Fibroblast of lung (primary cell): ENCODE measurements around the gene CDPF1. TPM values are rescaled to one million over a fixed set of nuclear protein-coding genes. Genes with fewer than 3 reads are reported as not detected.
A peak's percentile ranks its signal among the peaks of the same experiment; 100 is the strongest.

Source experiments
- DNase-seq, 2 donors: peaks; one replicate each; pipeline versions ENCODE4 v3.0.0 to v3.0.0-alpha.2; 2010; ENCODE audit warnings: low read depth in 2 of 2
- H2AFZ ChIP-seq: 2 replicates; pipeline ENCODE4 v1.5.1; 2012; ENCODE audit warnings: low read length, control low read depth, inconsistent platforms
- H3K27ac ChIP-seq: 2 replicates; pipeline ENCODE4 v1.5.1; 2011; ENCODE audit warnings: low read length, control low read depth; ENCODE audit not compliant: insufficient read depth
- H3K27me3 ChIP-seq: 2 replicates; pipeline ENCODE4 v1.5.1; 2011; ENCODE audit warnings: mild to moderate bottlenecking, low read length; ENCODE audit not compliant: control insufficient read depth, insufficient read depth
- H3K36me3 ChIP-seq: 2 replicates; pipeline ENCODE4 v1.5.1; 2011; ENCODE audit warnings: low read length; ENCODE audit not compliant: control insufficient read depth, insufficient read depth
- H3K4me1 ChIP-seq: 2 replicates; pipeline ENCODE4 v1.5.1; 2011; ENCODE audit warnings: low read length; ENCODE audit not compliant: control insufficient read depth, insufficient read depth; ENCODE audit errors: extremely low read depth
- H3K4me2 ChIP-seq: 2 replicates; pipeline ENCODE4 v1.5.1; 2011; ENCODE audit warnings: low read length, control low read depth; ENCODE audit not compliant: insufficient read depth; ENCODE audit errors: extremely low read depth
- H3K4me3 ChIP-seq, 4 experiments: fragments of 200-600 bp in 1 of 4; sonication (generic) in 1 of 4; replicated peaks in 1 of 4; 2 replicates each; pipeline ENCODE4 v1.5.1; 2011 to 2016; ENCODE audit warnings: low read length in 4 of 4, low read depth in 3 of 4, mild to moderate bottlenecking in 3 of 4, control low read depth in 2 of 4, inconsistent platforms in 1 of 4, mixed read lengths in 1 of 4; ENCODE audit not compliant: insufficient read depth in 1 of 4; ENCODE audit errors: control extremely low read depth in 1 of 4
- H3K79me2 ChIP-seq: 2 replicates; pipeline ENCODE4 v1.5.1; 2012; ENCODE audit warnings: mild to moderate bottlenecking, low read length, inconsistent platforms; ENCODE audit not compliant: control insufficient read depth, insufficient read depth
- H3K9ac ChIP-seq: 2 replicates; pipeline ENCODE4 v1.5.1; 2011; ENCODE audit warnings: mild to moderate bottlenecking, low read length, control low read depth; ENCODE audit not compliant: insufficient read depth
- H3K9me3 ChIP-seq: 2 replicates; pipeline ENCODE4 v1.5.1; 2012; ENCODE audit warnings: low read depth, low read length; ENCODE audit not compliant: control insufficient read depth, insufficient read depth
- H4K20me1 ChIP-seq: 2 replicates; pipeline ENCODE4 v1.5.1; 2011; ENCODE audit warnings: low read length; ENCODE audit not compliant: control insufficient read depth, insufficient read depth; ENCODE audit errors: extremely low read depth
- CTCF ChIP-seq, 2 donors: IDR thresholded peaks in 1 of 2; conservative IDR thresholded peaks in 1 of 2; 1 replicate in 1 of 2; 2 replicates in 1 of 2; pipeline ENCODE4 v1.5.1; 2011 to 2012; ENCODE audit warnings: low read length in 2 of 2, control low read depth in 1 of 2, inconsistent platforms in 1 of 2, low read depth in 1 of 2, mild to moderate bottlenecking in 1 of 2
- EZH2 ChIP-seq: IDR thresholded peaks from 2 replicates; pipeline ENCODE4 v1.5.1; 2012; ENCODE audit warnings: low read length, control low read depth, mild to moderate bottlenecking; ENCODE audit errors: missing control alignments
- polyA plus RNA-seq, 2 donors: library from polyadenylated mRNA; depleted of rRNA in 1 of 2; stranded (reverse) in 1 of 2; unstranded in 1 of 2; fragments of >200 nt; gene quantifications; 2 replicates each; pipeline ENCODE4 v1.2.1, GENCODE V29; 2011 to 2012; ENCODE audit warnings: missing spikeins in 1 of 2
- total RNA-seq: library from RNA; depleted of rRNA; stranded (reverse); fragments of >200 nt; gene quantifications from 2 replicates; pipeline ENCODE4 v1.2.1, GENCODE V29; 2014

Gene CDPF1
- total and polyA plus RNA-seq, 2 donors (not counting 1 experiment from before 2014, with no cell fraction given) = 7.7 to 8.3 TPM

GRCh38 chr22:46296257-46297150, 46.4 kb upstream of the CDPF1 start, which contains the start of gene GTSE1:
GTSE1 (plus strand) TSS chr22:46296870; CDS start chr22:46297401, 531 bp downstream.
- Histone ChIP-seq H3K9ac (peak within 1 kb of the TSS; percentile 69), H3K4me1 (peaks cover 9% of the 10 kb centered on the region), H3K79me2 (peaks cover 37% of the 10 kb centered on the region), H2AFZ (peak within 1 kb of the TSS; percentile 97), H3K4me2 (peak within 1 kb of the TSS; percentile 100), H3K4me3 (peak within 1 kb of the TSS; percentile 42 to 81 (median 76)), H3K27me3 (no peaks in the 10 kb centered on the region), H3K36me3 (peaks cover 10% of the 10 kb centered on the region), H4K20me1 (no peaks in the 10 kb centered on the region), H3K9me3 (no peaks in the 10 kb centered on the region), H3K27ac (peak within 1 kb of the TSS; percentile 92)
- peak; percentile 93 to 96 for DNase-seq
- no peak for TF ChIP-seq EZH2
- no peak for TF ChIP-seq CTCF (conservative IDR thresholded peaks at IDR 0.05 in 1 of 2, IDR thresholded peaks at IDR 0.05 in 1 of 2; ENCODE audit: low read depth in 1 of 2, low read length in 2 of 2)

- Histone ChIP-seq H4K20me1 (no peaks in the 10 kb centered on the region), H2AFZ (peak overlapping the region; percentile 97), H3K27ac (peak overlapping the region; percentile 92), H3K79me2 (peaks cover 29% of the 10 kb centered on the region), H3K36me3 (peaks cover 10% of the 10 kb centered on the region), H3K9ac (no peak overlapping the region), H3K4me1 (peaks cover 9% of the 10 kb centered on the region), H3K9me3 (no peaks in the 10 kb centered on the region), H3K4me3 (peak overlapping the region in 3 of 4 experiments; percentile 75 to 81 (median 76)), H3K4me2 (peak overlapping the region; percentile 100), H3K27me3 (no peaks in the 10 kb centered on the region)
- no peak for DNase-seq
- TF ChIP-seq EZH2 = no peak
Measured at GRCh38 chr22:46295277-46295971, 45.3 kb upstream of the CDPF1 start.

DNA sequence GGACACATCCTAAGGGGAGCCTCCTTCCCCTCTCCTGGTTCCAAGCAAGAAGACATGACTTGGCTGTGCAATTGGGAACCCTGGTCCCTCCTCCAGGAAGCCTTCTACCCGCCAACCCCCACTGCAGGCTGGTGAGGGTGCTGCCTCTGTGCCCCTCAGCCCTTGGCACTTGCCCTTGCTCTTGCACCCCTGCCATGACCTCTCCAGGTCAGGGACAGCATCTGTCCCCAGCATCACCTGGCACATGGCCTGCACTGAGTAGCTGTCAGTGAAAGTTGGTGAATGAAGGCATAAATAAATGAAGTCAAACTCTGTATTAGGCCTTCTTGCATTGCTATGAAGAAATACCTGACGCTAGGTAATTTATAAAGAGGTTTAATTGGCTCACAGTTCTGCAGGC, 44.7 kb upstream of the CDPF1 start:
- no peak for DNase-seq
- H3K36me3 ChIP-seq = peaks cover 9% of the 10 kb centered on the region
- H3K4me2 ChIP-seq = no peak overlapping the region
- H4K20me1 ChIP-seq = no peaks in the 10 kb centered on the region
- H3K9me3 ChIP-seq = no peaks in the 10 kb centered on the region
- no peak overlapping the region for H3K27ac ChIP-seq
- no peak for TF ChIP-seq EZH2
- no peaks in the 10 kb centered on the region for H3K27me3 ChIP-seq
- no peak overlapping the region for H2AFZ ChIP-seq
- no peak overlapping the region for H3K4me3 ChIP-seq
- H3K4me1 ChIP-seq = peaks cover 9% of the 10 kb centered on the region
- no peak overlapping the region for H3K9ac ChIP-seq
- H3K79me2 ChIP-seq = peaks cover 24% of the 10 kb centered on the region
